ENCODE measurements around the gene FSTL3. TPM values are rescaled to one million over a fixed set of nuclear protein-coding genes. Genes with fewer than 3 reads are reported as not detected.
"Not testable (repeated sequence)": the region's sequence is repeated elsewhere in the genome, so short reads cannot be mapped to it uniquely, and the experiment has no call there.

Gene FSTL3
- total RNA-seq, 1 experiment from 2014 or later: 40.9 TPM

- Histone ChIP-seq H3K4me1 (replicated peaks; ENCODE audit: insufficient read depth) (no peaks in the 10 kb centered on the region), H3K4me3 (no peak overlapping the region), H2AFZ (no peak overlapping the region), H3K4me2 (no peak overlapping the region), H3K79me2 (ENCODE audit: low read depth) (no peaks in the 10 kb centered on the region), H4K20me1 (ENCODE audit: insufficient read depth) (no peaks in the 10 kb centered on the region), H3K36me3 (ENCODE audit: low read depth) (no peaks in the 10 kb centered on the region), H3K9me3 (ENCODE audit: insufficient read depth, low read depth) (no peaks in the 10 kb centered on the region), H3K9me2 (ENCODE audit: insufficient read depth) (no peaks in the 10 kb centered on the region), H3K27ac (no peak overlapping the region), H3K27me3 (ENCODE audit: insufficient read depth, low read depth) (no peaks in the 10 kb centered on the region), H3F3A (ENCODE audit: insufficient read depth, low read depth) (peaks cover 10% of the 10 kb centered on the region; the same call in 1 of the 2 replicates)
- ChIA-PET POLR2A (ENCODE audit: unreplicated experiment) (no interaction called here), CTCF (no interaction called here)
- no peak for TF ChIP-seq EZH2 (IDR thresholded peaks at IDR 0.05; ENCODE audit: low read depth)
- TF ChIP-seq, protein P1, sequence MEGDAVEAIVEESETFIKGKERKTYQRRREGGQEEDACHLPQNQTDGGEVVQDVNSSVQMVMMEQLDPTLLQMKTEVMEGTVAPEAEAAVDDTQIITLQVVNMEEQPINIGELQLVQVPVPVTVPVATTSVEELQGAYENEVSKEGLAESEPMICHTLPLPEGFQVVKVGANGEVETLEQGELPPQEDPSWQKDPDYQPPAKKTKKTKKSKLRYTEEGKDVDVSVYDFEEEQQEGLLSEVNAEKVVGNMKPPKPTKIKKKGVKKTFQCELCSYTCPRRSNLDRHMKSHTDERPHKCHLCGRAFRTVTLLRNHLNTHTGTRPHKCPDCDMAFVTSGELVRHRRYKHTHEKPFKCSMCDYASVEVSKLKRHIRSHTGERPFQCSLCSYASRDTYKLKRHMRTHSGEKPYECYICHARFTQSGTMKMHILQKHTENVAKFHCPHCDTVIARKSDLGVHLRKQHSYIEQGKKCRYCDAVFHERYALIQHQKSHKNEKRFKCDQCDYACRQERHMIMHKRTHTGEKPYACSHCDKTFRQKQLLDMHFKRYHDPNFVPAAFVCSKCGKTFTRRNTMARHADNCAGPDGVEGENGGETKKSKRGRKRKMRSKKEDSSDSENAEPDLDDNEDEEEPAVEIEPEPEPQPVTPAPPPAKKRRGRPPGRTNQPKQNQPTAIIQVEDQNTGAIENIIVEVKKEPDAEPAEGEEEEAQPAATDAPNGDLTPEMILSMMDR (conservative IDR thresholded peaks at IDR 0.05): no peak
- intact Hi-C loops (cut with micrococcal nuclease; ENCODE audit: unreplicated experiment): no loop called here
- DNase-seq: no peak
- no TSS peak for BruUV-seq (replicated peaks)
Measured at GRCh38 chr19:728011-728410, 51.8 kb downstream of the FSTL3 start.

GRCh38 chr19:729564-729963 is 53.4 kb downstream of the FSTL3 start:
- DNase-seq; H2AFZ ChIP-seq; POLR2A ChIA-PET (ENCODE audit: unreplicated experiment); CTCF ChIA-PET; intact Hi-C loops (cut with micrococcal nuclease; ENCODE audit: unreplicated experiment); H3K36me3 ChIP-seq (ENCODE audit: low read depth); H3K27ac ChIP-seq; BruUV-seq (replicated peaks); H3K4me1 ChIP-seq (replicated peaks; ENCODE audit: insufficient read depth); H3K9me3 ChIP-seq (ENCODE audit: insufficient read depth, low read depth); H3K4me2 ChIP-seq; H3K4me3 ChIP-seq; H3K79me2 ChIP-seq (ENCODE audit: low read depth); H3K27me3 ChIP-seq (ENCODE audit: insufficient read depth, low read depth); H3K9me2 ChIP-seq (ENCODE audit: insufficient read depth); H4K20me1 ChIP-seq (ENCODE audit: insufficient read depth): not testable (repeated sequence)
- peaks cover 14% of the 10 kb centered on the region; the same call in 1 of the 2 replicates for H3F3A ChIP-seq (ENCODE audit: insufficient read depth, low read depth)

DNA sequence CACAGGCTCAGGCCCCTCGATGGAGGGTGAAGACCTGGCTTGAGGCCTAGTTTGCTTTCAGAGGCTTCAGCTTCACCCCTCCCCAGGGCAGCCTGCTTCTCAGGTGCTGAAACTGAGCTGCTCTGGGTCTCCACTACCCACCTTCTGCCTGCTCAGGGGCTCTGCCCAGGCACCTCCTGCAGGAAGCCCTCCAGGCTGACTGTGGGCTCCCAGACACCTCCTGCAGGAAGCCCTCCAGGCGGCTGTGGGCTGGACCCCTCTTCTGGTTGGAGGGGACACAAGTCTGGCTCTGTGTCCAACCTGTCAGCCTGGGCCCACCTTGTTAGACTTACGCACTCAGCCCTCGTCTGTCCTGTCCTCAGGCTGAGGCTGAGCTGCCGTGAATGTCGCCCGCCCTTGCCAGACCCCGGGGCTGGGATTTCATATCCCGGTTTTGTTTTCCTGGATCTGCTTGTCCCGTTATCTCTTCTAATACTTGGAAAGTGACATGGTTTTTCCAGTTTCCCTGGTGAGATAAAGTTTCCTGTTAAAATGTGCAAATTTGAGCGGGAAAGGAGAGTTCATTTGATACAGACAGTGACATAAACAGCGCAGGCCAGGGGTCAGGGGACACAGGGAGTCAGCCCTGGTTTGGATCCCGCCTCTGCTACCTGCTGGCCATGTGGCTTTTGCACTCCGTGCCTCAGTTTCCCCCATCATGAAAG is 53.9 kb downstream of the FSTL3 start:
- Histone ChIP-seq H3K27me3 (ENCODE audit: insufficient read depth, low read depth) (no peaks in the 10 kb centered on the region), H3K9me2 (ENCODE audit: insufficient read depth) (no peaks in the 10 kb centered on the region), H3K4me1 (replicated peaks; ENCODE audit: insufficient read depth) (no peaks in the 10 kb centered on the region), H3K79me2 (ENCODE audit: low read depth) (no peaks in the 10 kb centered on the region), H3K27ac (no peak overlapping the region), H3F3A (ENCODE audit: insufficient read depth, low read depth) (peaks cover 17% of the 10 kb centered on the region; the same call in 1 of the 2 replicates), H3K4me2 (no peak overlapping the region), H3K9me3 (ENCODE audit: insufficient read depth, low read depth) (no peaks in the 10 kb centered on the region), H3K36me3 (ENCODE audit: low read depth) (no peaks in the 10 kb centered on the region), H4K20me1 (ENCODE audit: insufficient read depth) (no peaks in the 10 kb centered on the region), H3K4me3 (no peak overlapping the region), H2AFZ (no peak overlapping the region)
- ChIA-PET CTCF (interaction anchor here (0.7 kb wide), 1 partner anchor 51 kb away, joined by 3 read pairs; no protein-coding TSS in a partner anchor), POLR2A (ENCODE audit: unreplicated experiment) (no interaction called here)
- DNase-seq: no peak
- intact Hi-C loops (cut with micrococcal nuclease; ENCODE audit: unreplicated experiment): no loop called here
- no TSS peak for BruUV-seq (replicated peaks)
- TF ChIP-seq EZH2 (IDR thresholded peaks at IDR 0.05; ENCODE audit: low read depth): no peak
- TF ChIP-seq, protein P1 (conservative IDR thresholded peaks at IDR 0.05): no peak

DNA sequence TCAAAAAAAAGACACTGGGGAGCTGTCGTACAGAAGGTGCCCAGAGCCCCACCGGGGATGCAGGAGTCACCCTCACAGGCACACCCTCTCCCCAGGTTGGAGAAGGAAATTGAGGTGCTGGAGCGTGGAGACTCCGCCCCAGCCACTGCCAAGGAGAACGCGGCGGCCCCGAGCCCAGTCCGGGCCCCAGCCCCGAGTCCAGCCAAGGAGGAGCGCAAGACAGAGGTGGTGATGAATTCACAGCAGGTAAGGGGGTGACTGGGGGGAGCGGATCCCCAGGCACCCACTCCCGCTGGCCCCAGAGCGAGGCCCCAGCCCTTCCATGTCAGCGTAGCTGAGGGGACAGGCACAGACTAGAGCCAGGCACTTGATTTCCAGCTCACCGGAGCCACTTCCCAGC is 54.8 kb downstream of the FSTL3 start:
- intact Hi-C loops (cut with micrococcal nuclease; ENCODE audit: unreplicated experiment): no loop called here
- CTCF ChIA-PET: no interaction called here
- TF ChIP-seq, protein P1 (conservative IDR thresholded peaks at IDR 0.05): no peak
- TF ChIP-seq EZH2 (IDR thresholded peaks at IDR 0.05; ENCODE audit: low read depth): no peak

More for the DNA sequence above, 54.8 kb downstream of the FSTL3 start:
- no TSS peak for BruUV-seq (replicated peaks)
- POLR2A ChIA-PET (ENCODE audit: unreplicated experiment): no interaction called here
- Histone ChIP-seq H3K36me3 (ENCODE audit: low read depth) (no peaks in the 10 kb centered on the region), H3K4me1 (replicated peaks; ENCODE audit: insufficient read depth) (no peaks in the 10 kb centered on the region), H4K20me1 (ENCODE audit: insufficient read depth) (no peaks in the 10 kb centered on the region), H3K4me2 (no peak overlapping the region), H2AFZ (no peak overlapping the region), H3K4me3 (no peak overlapping the region), H3K9me3 (ENCODE audit: insufficient read depth, low read depth) (no peaks in the 10 kb centered on the region), H3K27ac (no peak overlapping the region), H3K27me3 (ENCODE audit: insufficient read depth, low read depth) (no peaks in the 10 kb centered on the region), H3K9me2 (ENCODE audit: insufficient read depth) (no peaks in the 10 kb centered on the region), H3F3A (ENCODE audit: insufficient read depth, low read depth) (peaks cover 17% of the 10 kb centered on the region; the same call in 1 of the 2 replicates), H3K79me2 (ENCODE audit: low read depth) (no peaks in the 10 kb centered on the region)
- no peak for DNase-seq

Measured in PC-9 (cell line).